Loucy (cell line): ENCODE data around the gene ART4.

Source experiments
- H2AFZ ChIP-seq: fragments of 200-600 bp; sonication (generic); 2 replicates; pipeline ENCODE4 v1.6.0; 2016; ENCODE audit warnings: antibody characterized with exemption, mild to moderate bottlenecking, low read length, moderate library complexity
- H3F3A ChIP-seq: fragments of 200-600 bp; 2 replicates; pipeline ENCODE4 v1.6.0; 2016; ENCODE audit warnings: antibody characterized with exemption, low read depth, mild to moderate bottlenecking
- H3K27me3 ChIP-seq: fragments of 200-600 bp; sonication (generic); 2 replicates; pipeline ENCODE4 v1.6.1; 2014; ENCODE audit warnings: low read length, mild to moderate bottlenecking; ENCODE audit not compliant: insufficient read depth, poor library complexity, severe bottlenecking
- H3K36me3 ChIP-seq: fragments of 200-600 bp; sonication (generic); 2 replicates; pipeline ENCODE4 v1.6.1; 2016; ENCODE audit warnings: low read length; ENCODE audit not compliant: insufficient read depth
- H3K4me1 ChIP-seq: fragments of 200-600 bp; sonication (generic); 2 replicates; pipeline ENCODE4 v1.5.1; 2014; ENCODE audit warnings: low read length, mild to moderate bottlenecking; ENCODE audit not compliant: insufficient read depth, poor library complexity, severe bottlenecking
- H3K4me2 ChIP-seq: fragments of 200-600 bp; sonication (generic); 2 replicates; pipeline ENCODE4 v1.6.0; 2014; ENCODE audit warnings: antibody characterized with exemption, low read length, low read depth, mild to moderate bottlenecking; ENCODE audit not compliant: poor library complexity, severe bottlenecking
- H3K4me3 ChIP-seq: fragments of 200-600 bp; sonication (generic); 2 replicates; pipeline ENCODE4 v1.5.1; 2014; ENCODE audit warnings: low read length, mild to moderate bottlenecking, mixed read lengths; ENCODE audit not compliant: poor library complexity, severe bottlenecking
- H3K79me2 ChIP-seq: fragments of 200-600 bp; sonication (generic); 2 replicates; pipeline ENCODE4 v1.6.1; 2014; ENCODE audit warnings: low read length; ENCODE audit not compliant: insufficient read depth
- H3K9ac ChIP-seq: fragments of 200-600 bp; sonication (generic); 2 replicates; pipeline ENCODE4 v1.6.0; 2014; ENCODE audit warnings: mild to moderate bottlenecking, low read depth, low read length, moderate library complexity; ENCODE audit not compliant: poor library complexity, severe bottlenecking
- H3K9me2 ChIP-seq: fragments of 200-600 bp; sonication (generic); replicated peaks from 2 replicates; pipeline ENCODE4 v1.6.1; 2016; ENCODE audit warnings: low read depth, low read length, mixed read lengths
- H3K9me3 ChIP-seq: fragments of 200-600 bp; sonication (generic); 2 replicates; pipeline ENCODE4 v1.6.1; 2014; ENCODE audit warnings: mild to moderate bottlenecking, antibody characterized with exemption, low read length, low read depth; ENCODE audit not compliant: insufficient read depth
- H4K20me1 ChIP-seq: fragments of 200-600 bp; sonication (generic); 2 replicates; pipeline ENCODE4 v1.6.0; 2014; ENCODE audit warnings: antibody characterized with exemption, low read length, mild to moderate bottlenecking; ENCODE audit not compliant: insufficient read depth, poor library complexity, severe bottlenecking
- EZH2phosphoT487 ChIP-seq: fragments of 200-600 bp; IDR thresholded peaks from 2 replicates; pipeline ENCODE4 v1.6.1; 2018; ENCODE audit warnings: antibody characterized with exemption, mild to moderate bottlenecking, moderate library complexity, borderline replicate concordance
- TF ChIP-seq, protein P1 (sequence below): fragments of 200-600 bp; sonication (generic); conservative IDR thresholded peaks from 2 replicates; pipeline ENCODE4 v1.5.1; 2014; ENCODE audit warnings: mild to moderate bottlenecking, antibody characterized with exemption, low read length

The ART4 gene

DNA sequence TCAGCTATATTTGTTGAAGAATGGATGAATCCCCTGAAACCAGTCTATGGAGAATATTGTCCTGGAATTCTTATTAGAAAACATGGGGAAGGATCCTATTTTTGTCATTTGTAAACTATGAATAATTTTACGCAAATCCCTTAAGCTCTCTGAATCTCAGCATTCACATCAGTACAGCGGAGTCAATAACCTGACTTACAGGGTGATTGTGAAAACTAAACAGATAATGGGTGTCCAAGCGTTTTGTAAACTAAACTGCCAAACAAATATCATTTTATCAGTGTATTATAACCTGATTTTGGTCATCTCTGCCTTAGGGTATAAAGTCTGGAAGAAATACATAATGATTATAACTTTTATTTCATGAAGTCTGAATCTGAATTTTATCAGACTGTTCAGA lies 10.0 kb downstream of the ART4 start:
- Histone ChIP-seq H3F3A (no peaks in the 10 kb centered on the region), H3K79me2 (no peaks in the 10 kb centered on the region), H2AFZ (no peak overlapping the region), H3K36me3 (no peaks in the 10 kb centered on the region), H4K20me1 (no peaks in the 10 kb centered on the region), H3K4me2 (no peak overlapping the region), H3K9me2 (no peaks in the 10 kb centered on the region), H3K9ac (no peak overlapping the region), H3K27me3 (peaks cover 5% of the 10 kb centered on the region), H3K9me3 (no peaks in the 10 kb centered on the region), H3K4me3 (no peak overlapping the region), H3K4me1 (no peaks in the 10 kb centered on the region)
- TF ChIP-seq EZH2phosphoT487, result no peak
- TF ChIP-seq, protein P1, sequence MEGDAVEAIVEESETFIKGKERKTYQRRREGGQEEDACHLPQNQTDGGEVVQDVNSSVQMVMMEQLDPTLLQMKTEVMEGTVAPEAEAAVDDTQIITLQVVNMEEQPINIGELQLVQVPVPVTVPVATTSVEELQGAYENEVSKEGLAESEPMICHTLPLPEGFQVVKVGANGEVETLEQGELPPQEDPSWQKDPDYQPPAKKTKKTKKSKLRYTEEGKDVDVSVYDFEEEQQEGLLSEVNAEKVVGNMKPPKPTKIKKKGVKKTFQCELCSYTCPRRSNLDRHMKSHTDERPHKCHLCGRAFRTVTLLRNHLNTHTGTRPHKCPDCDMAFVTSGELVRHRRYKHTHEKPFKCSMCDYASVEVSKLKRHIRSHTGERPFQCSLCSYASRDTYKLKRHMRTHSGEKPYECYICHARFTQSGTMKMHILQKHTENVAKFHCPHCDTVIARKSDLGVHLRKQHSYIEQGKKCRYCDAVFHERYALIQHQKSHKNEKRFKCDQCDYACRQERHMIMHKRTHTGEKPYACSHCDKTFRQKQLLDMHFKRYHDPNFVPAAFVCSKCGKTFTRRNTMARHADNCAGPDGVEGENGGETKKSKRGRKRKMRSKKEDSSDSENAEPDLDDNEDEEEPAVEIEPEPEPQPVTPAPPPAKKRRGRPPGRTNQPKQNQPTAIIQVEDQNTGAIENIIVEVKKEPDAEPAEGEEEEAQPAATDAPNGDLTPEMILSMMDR, result no peak

DNA sequence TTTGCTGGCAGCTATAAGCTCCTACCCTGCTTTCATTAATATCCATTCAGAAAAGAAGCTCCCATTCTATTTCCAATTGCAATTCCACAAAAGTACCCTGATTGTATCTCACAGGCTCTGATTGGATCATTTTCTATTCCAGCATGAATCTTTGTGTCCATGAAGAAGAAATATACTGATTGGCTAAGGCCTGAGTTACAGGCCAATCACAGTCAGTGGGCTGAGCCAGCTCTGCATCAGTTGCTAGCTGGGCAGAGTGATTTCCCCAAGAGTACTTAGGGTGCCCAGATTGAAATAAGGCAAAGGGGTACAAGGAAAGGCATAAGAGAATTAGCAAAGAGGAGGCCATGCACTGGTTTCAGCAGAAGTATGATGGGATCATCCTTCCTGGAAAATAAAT lies 14.4 kb downstream of the ART4 start:
- H3K4me3 ChIP-seq, result no peak overlapping the region
- no peaks in the 10 kb centered on the region for H3K36me3 ChIP-seq
- H3K9ac ChIP-seq, result no peak overlapping the region
- H3K79me2 ChIP-seq, result no peaks in the 10 kb centered on the region
- no peak overlapping the region for H2AFZ ChIP-seq
- no peaks in the 10 kb centered on the region for H3K9me3 ChIP-seq
- H4K20me1 ChIP-seq, result no peaks in the 10 kb centered on the region
- H3K4me2 ChIP-seq, result no peak overlapping the region
- no peaks in the 10 kb centered on the region for H3K4me1 ChIP-seq
- no peaks in the 10 kb centered on the region for H3K9me2 ChIP-seq
- no peak for TF ChIP-seq EZH2phosphoT487
- TF ChIP-seq, protein P1, result no peak
- H3F3A ChIP-seq, result no peaks in the 10 kb centered on the region
- peaks cover 5% of the 10 kb centered on the region for H3K27me3 ChIP-seq

DNA sequence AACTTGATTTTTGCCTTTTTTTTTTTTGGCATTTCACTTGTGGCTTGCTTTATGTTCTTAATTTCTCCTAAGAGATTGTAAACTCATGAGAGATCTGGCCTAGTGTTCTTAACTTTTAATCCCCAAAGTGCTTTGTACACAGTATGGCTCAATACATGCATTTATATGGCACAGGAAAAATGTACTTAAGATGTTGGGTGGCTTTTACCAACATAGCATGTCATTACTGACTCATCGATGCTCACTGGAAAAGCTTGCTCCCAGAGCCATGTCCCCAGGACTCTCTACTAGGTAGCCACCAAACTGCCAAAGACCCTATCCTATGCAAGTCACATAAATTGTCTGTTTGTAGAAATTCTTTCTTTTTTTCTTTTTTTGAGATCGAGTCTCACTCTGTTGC lies 16.3 kb downstream of the ART4 start:
- no peak overlapping the region for H3K9ac ChIP-seq
- no peak overlapping the region for H2AFZ ChIP-seq
- no peak for TF ChIP-seq EZH2phosphoT487
- TF ChIP-seq, protein P1, result no peak

More for the DNA sequence above, 16.3 kb downstream of the ART4 start:
- no peaks in the 10 kb centered on the region for H3K9me3 ChIP-seq
- no peaks in the 10 kb centered on the region for H3K4me1 ChIP-seq
- no peak overlapping the region for H3K4me3 ChIP-seq
- H3F3A ChIP-seq, result no peaks in the 10 kb centered on the region
- no peaks in the 10 kb centered on the region for H3K36me3 ChIP-seq
- H3K27me3 ChIP-seq, result no peaks in the 10 kb centered on the region
- H3K4me2 ChIP-seq, result no peak overlapping the region
- H3K9me2 ChIP-seq, result no peaks in the 10 kb centered on the region
- no peaks in the 10 kb centered on the region for H3K79me2 ChIP-seq
- no peaks in the 10 kb centered on the region for H4K20me1 ChIP-seq
